Stimulated activated CD4-positive, alpha-beta T cell treated with anti-CD3 and anti-CD28 coated beads, TNF-alpha, amount 100 ng/mL, for 24 hours (primary cell): ENCODE results near the gene OR6A2.
"Not testable (repeated sequence)": the region's sequence is repeated elsewhere in the genome, so short reads cannot be mapped to it uniquely, and the experiment has no call there.

Experiments used
- DNase-seq, 3 experiments: peaks; one replicate each; pipeline ENCODE4 v3.0.0-alpha.2; 2020; ENCODE audit warnings: low read depth in 3 of 3

Gene OR6A2

GRCh38 chr11:6799402-6799801 is at the start of gene OR6A2:
Gene OR6A2 (minus strand): TSS chr11:6799689. CDS start chr11:6795708, 3,981 bp downstream.
- no peak for DNase-seq

GRCh38 chr11:6845383-6845782 is 45.9 kb upstream of the OR6A2 start, which contains the start of gene OR10A5:
Gene OR10A5 (plus strand): TSS chr11:6845683. CDS start chr11:6845683, 0 bp downstream.
- no peak for DNase-seq

- no peak for DNase-seq
Observed at GRCh38 chr11:6844356-6844755, 44.9 kb upstream of the OR6A2 start.

GRCh38 chr11:6843670-6844069 is 44.2 kb upstream of the OR6A2 start:
- DNase-seq, result no peak

- DNase-seq, result no peak
Observed at GRCh38 chr11:6841694-6842093, 42.2 kb upstream of the OR6A2 start.

GRCh38 chr11:6834021-6834420 is 34.5 kb upstream of the OR6A2 start:
- no peak for DNase-seq

- no peak for DNase-seq
Observed at GRCh38 chr11:6833356-6833755, 33.9 kb upstream of the OR6A2 start.

GRCh38 chr11:6828103-6828502 is 28.6 kb upstream of the OR6A2 start:
- DNase-seq, result no peak

- DNase-seq, result no peak
Observed at GRCh38 chr11:6825231-6825744, 25.8 kb upstream of the OR6A2 start.

GRCh38 chr11:6824136-6824823 is 24.8 kb upstream of the OR6A2 start:
- no peak for DNase-seq

- DNase-seq, result no peak
Observed at GRCh38 chr11:6818967-6819366, 19.5 kb upstream of the OR6A2 start.

- no peak for DNase-seq
Observed at GRCh38 chr11:6817694-6818093, 18.2 kb upstream of the OR6A2 start.

GRCh38 chr11:6813656-6814055 is 14.2 kb upstream of the OR6A2 start:
- no peak for DNase-seq

- DNase-seq, result peak in 2 of 3 experiments; percentile 4 to 23
Observed at GRCh38 chr11:6812390-6813005, 13.0 kb upstream of the OR6A2 start.

- not testable (repeated sequence) for DNase-seq
Observed at GRCh38 chr11:6801075-6801474, 1.6 kb upstream of the OR6A2 start.

- DNase-seq, result no peak
Observed at GRCh38 chr11:6794639-6795038, 4.8 kb downstream of the OR6A2 start.

GRCh38 chr11:6790546-6790945 is 8.9 kb downstream of the OR6A2 start:
- DNase-seq, result no peak

GRCh38 chr11:6782720-6783119 is 16.8 kb downstream of the OR6A2 start, which contains the start of gene OR2AG1:
Gene OR2AG1 (plus strand): TSS chr11:6783020. CDS start chr11:6785038, 2,018 bp downstream.
- DNase-seq, result no peak

- no peak for DNase-seq
Observed at GRCh38 chr11:6780829-6781228, 18.7 kb downstream of the OR6A2 start.

GRCh38 chr11:6778518-6778917 is 21.0 kb downstream of the OR6A2 start:
- DNase-seq, result no peak

- no peak for DNase-seq
Observed at GRCh38 chr11:6771926-6772893, 27.3 kb downstream of the OR6A2 start, which contains the start of gene OR2AG2. Gene OR2AG2 (minus strand): TSS chr11:6771976. CDS start chr11:6768957, 3,019 bp downstream.
